WTC11 (cell line): ENCODE results near the gene CREBBP.

Experiments used
- ATF3 ChIP-seq: sonication (generic); formaldehyde crosslinking; conservative IDR thresholded peaks from 2 replicates; pipeline ENCODE4 v1.8.1; 2022; ENCODE audit warnings: mild to moderate bottlenecking, missing genetic modification reagents
- NR2C2 ChIP-seq: sonication (generic); formaldehyde crosslinking; IDR thresholded peaks from 2 replicates; pipeline ENCODE4 v1.8.0; 2022; ENCODE audit warnings: mild to moderate bottlenecking, missing genetic modification reagents
- TP53 ChIP-seq: sonication (generic); formaldehyde crosslinking; IDR thresholded peaks from 2 replicates; pipeline ENCODE4 v1.8.1; 2023; ENCODE audit warnings: mild to moderate bottlenecking, missing genetic modification reagents
- ZSCAN18 ChIP-seq: fragments of 250-450 bp; sonication (Bioruptor Pico); IDR thresholded peaks from 2 replicates; pipeline ENCODE4 v2.1.2; 2022; ENCODE audit warnings: mild to moderate bottlenecking, moderate library complexity
- TF ChIP-seq, protein P1 (sequence below): sonication (generic); formaldehyde crosslinking; IDR thresholded peaks from 2 replicates; pipeline ENCODE4 v1.8.1; 2022; ENCODE audit warnings: low read depth, missing genetic modification reagents, borderline replicate concordance
- TF ChIP-seq, protein P2 (sequence below): fragments of 200-600 bp; IDR thresholded peaks from 2 replicates; pipeline ENCODE4 v1.8.0; 2022; ENCODE audit warnings: antibody characterized with exemption
- TF ChIP-seq, protein P3 (sequence below): sonication (generic); formaldehyde crosslinking; IDR thresholded peaks from 2 replicates; pipeline ENCODE4 v1.8.1; 2023; ENCODE audit warnings: mild to moderate bottlenecking, missing genetic modification reagents, moderate library complexity
- TF ChIP-seq, protein P4 (sequence below): sonication (generic); formaldehyde crosslinking; IDR thresholded peaks from 2 replicates; pipeline ENCODE4 v1.8.0; 2022; ENCODE audit warnings: mild to moderate bottlenecking, missing genetic modification reagents

- TF ChIP-seq, protein P1, sequence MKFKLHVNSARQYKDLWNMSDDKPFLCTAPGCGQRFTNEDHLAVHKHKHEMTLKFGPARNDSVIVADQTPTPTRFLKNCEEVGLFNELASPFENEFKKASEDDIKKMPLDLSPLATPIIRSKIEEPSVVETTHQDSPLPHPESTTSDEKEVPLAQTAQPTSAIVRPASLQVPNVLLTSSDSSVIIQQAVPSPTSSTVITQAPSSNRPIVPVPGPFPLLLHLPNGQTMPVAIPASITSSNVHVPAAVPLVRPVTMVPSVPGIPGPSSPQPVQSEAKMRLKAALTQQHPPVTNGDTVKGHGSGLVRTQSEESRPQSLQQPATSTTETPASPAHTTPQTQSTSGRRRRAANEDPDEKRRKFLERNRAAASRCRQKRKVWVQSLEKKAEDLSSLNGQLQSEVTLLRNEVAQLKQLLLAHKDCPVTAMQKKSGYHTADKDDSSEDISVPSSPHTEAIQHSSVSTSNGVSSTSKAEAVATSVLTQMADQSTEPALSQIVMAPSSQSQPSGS = no peak
- TF ChIP-seq ZSCAN18 (CRISPR knock-in tag) = no peak
- TF ChIP-seq, protein P2, sequence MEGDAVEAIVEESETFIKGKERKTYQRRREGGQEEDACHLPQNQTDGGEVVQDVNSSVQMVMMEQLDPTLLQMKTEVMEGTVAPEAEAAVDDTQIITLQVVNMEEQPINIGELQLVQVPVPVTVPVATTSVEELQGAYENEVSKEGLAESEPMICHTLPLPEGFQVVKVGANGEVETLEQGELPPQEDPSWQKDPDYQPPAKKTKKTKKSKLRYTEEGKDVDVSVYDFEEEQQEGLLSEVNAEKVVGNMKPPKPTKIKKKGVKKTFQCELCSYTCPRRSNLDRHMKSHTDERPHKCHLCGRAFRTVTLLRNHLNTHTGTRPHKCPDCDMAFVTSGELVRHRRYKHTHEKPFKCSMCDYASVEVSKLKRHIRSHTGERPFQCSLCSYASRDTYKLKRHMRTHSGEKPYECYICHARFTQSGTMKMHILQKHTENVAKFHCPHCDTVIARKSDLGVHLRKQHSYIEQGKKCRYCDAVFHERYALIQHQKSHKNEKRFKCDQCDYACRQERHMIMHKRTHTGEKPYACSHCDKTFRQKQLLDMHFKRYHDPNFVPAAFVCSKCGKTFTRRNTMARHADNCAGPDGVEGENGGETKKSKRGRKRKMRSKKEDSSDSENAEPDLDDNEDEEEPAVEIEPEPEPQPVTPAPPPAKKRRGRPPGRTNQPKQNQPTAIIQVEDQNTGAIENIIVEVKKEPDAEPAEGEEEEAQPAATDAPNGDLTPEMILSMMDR = no peak
- no peak for TF ChIP-seq ATF3 (CRISPR knock-in tag)
- TF ChIP-seq, protein P3, sequence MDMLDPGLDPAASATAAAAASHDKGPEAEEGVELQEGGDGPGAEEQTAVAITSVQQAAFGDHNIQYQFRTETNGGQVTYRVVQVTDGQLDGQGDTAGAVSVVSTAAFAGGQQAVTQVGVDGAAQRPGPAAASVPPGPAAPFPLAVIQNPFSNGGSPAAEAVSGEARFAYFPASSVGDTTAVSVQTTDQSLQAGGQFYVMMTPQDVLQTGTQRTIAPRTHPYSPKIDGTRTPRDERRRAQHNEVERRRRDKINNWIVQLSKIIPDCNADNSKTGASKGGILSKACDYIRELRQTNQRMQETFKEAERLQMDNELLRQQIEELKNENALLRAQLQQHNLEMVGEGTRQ = no peak
- TF ChIP-seq, protein P4, sequence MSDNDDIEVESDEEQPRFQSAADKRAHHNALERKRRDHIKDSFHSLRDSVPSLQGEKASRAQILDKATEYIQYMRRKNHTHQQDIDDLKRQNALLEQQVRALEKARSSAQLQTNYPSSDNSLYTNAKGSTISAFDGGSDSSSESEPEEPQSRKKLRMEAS (CRISPR knock-in tag) = no peak
- TF ChIP-seq NR2C2 (CRISPR knock-in tag) = no peak
- TF ChIP-seq TP53 = no peak
Measured at GRCh38 chr16:3822366-3823045, 58.0 kb downstream of the CREBBP start.
